GM12872 (cell line): ENCODE data around the gene HACD2.

Experiments
- CTCF ChIP-seq: IDR thresholded peaks from 3 replicates; pipeline ENCODE4 v1.5.1; 2011; ENCODE audit warnings: low read depth, mild to moderate bottlenecking, low read length, moderate library complexity; ENCODE audit not compliant: insufficient read depth

The HACD2 gene

GRCh38 chr3:123448536-123449101, 136.2 kb downstream of the HACD2 start, which contains the start of gene ADCY5:
TSS of gene ADCY5 (minus strand) at chr3:123449090. CDS start at chr3:123448545, 545 bp downstream.
- TF ChIP-seq CTCF = no peak

- TF ChIP-seq CTCF = no peak
These were observed 136.9 kb downstream of the HACD2 start for GRCh38 chr3:123447749-123448517.

- TF ChIP-seq CTCF = no peak
These were observed 137.5 kb downstream of the HACD2 start for GRCh38 chr3:123447416-123447748.

GRCh38 chr3:123446610-123447109, 138.2 kb downstream of the HACD2 start:
- no peak for TF ChIP-seq CTCF

GRCh38 chr3:123446210-123446609, 138.6 kb downstream of the HACD2 start:
- no peak for TF ChIP-seq CTCF

GRCh38 chr3:123445702-123446101, 139.2 kb downstream of the HACD2 start:
- TF ChIP-seq CTCF = no peak

- TF ChIP-seq CTCF = no peak
These were observed 140.1 kb downstream of the HACD2 start for GRCh38 chr3:123444744-123445143.
